HG03159 (cell line): ENCODE measurements around the gene PKP4.
"Not testable (repeated sequence)": the region's sequence is repeated elsewhere in the genome, so short reads cannot be mapped to it uniquely, and the experiment has no call there.

Experiments
- ATAC-seq: cut with Tn5 transposase; IDR thresholded peaks from one replicate; pipeline ENCODE4 v1.9.1; 2021; ENCODE audit warnings: mild to moderate bottlenecking, moderate library complexity; ENCODE audit not compliant: unreplicated experiment

PKP4 gene

DNA sequence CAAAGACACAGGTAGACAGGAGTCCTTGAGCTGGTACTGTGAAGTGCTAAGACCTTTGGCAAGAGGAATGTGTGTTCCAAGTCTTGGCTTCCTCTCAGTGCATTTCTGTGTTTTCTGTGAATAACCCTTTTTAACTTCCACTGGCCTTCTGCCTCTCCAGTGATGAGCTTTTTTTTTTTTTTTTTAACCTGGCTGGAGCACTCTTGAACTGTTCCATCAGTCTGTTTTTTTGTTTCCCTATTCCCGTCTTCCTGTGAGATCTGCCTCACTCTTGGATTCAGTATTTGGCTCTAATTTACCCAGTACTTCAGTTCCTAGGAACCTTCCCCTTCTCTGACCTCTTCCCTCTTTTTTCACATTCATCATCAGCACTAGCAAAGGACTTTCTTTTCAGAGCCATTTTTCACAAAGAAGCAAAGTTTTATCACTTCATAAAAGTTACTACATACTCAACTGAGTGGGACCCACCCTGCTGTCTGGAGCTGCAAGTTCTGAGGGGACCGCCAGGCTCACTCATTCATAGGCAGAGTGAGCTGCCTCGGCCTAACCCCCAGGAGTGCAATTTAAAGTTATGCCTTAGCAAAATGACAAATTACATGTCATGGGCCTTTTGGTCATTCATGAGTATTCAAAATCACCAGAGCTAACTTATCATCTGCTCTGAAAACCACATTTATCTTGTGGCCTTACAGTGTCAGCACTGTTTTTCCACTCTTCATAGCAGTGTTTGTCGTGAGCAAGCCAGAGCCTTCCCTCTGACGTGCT, 211.4 kb downstream of the PKP4 start:
- ATAC-seq = no peak

DNA sequence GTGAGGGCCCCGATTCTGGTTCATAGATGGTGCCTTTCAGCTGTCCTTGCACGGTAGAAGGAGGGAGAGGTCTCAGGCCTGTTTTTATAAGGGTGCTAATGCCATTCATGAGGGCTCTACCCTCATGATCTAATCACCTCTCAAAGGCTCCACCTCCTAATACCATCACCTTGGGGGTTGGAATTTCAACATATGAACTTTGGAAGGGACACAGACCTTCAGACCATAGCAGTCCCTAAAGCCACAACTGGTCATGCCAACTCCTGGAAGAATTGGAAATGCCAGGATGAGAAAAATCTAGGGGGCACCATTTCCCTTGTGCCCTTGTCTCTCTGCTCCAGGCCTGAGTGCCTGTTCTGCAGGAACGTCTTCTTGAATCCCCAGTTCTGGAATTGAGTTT, 213.5 kb downstream of the PKP4 start:
- no peak for ATAC-seq

DNA sequence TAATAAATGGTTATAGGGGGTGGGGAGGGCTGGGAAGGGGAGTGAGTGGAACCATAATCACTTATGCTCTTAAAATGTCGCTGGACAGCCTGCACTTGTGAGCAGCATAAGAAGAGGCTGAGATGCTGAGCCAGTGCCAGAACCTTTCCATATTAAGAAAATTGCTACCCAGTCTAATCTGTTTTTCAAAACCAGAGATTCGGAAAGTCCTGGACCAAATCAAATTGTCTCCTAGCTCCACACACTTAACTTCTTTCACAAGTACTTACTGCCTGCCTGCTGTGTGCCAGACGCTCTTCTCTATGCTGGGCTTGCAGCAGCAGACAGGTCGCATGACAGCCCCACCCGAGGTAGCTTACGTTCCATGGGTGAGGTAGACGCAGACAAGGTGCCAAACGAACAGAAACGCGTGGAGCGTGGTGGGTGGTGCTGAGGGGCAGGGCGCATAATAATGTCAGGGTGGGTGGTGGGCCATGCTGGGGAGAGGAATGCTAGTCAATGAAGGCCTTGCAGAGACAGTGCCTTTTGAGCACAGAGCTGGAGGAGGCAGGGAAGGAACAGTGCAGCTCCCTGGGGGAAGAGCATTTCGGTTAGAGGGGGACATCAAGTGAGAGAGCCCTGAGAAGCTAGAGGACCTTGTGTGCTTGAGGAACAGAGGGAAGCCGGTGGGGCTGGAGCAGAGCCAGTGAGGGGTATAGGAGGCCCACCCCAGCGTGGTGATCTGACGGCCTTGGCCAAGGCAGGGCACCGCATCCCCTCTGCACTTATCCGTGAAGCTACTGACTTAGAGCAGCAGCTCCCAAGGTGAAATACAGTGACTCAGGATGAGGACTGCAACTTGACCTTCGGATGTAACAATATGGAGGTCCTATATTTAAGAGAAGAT, 214.9 kb downstream of the PKP4 start:
- ATAC-seq = no peak

DNA sequence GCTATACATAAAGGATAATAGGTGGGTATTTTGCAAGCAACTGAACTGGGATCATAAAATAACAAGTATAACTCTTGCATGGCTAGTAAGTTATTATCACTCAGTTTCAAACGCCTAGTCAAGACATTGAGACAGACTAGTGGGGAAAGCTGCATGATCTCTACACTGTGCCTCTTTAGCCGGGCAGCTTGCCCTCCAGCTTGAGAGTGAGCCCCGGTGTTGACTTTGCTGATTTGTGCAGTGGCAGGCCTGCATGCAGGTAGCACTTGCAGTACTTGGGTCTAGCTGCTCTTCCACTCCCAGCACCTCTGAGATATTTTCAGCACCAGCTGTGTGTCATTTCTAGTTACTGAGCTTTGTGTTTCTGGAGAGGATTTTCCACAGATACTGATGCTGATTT, 219.5 kb downstream of the PKP4 start:
- ATAC-seq = no peak

DNA sequence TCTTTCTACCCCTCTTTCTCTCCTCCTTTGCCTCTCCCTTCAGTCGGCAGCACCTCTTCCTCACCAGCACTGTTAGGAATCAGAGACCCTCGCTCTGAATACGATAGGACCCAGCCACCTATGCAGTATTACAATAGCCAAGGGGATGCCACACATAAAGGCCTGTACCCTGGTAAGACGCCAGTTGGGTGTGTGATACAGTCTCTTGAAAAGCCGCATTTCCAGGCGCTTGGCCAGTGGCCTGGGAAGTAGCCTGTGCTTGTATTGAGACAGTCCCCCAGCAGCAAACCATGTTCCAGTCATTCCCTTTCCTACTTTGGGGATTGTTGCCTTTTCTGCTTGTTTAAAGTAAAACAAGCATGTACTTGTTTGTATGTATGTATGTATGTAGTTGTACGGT, 219.9 kb downstream of the PKP4 start:
- no peak for ATAC-seq

DNA sequence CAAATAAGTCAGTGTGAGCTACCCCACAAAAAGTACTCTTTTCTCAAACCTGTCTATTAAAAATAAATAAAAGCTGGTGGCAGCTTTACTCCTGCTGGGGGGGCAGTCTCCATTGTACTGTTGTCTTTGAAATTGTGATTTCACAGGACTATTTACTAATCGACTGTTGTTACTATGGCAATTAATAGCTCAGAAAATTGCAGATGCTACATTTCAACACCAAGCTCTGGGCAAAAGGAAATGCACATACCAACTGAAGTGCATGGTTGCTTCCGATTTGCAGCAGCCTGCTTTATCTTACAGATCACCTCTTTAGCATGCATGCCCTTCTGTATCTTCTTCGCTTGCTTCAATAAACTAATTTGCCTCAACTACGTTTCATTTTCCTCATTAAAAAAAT, 220.8 kb downstream of the PKP4 start:
- no peak for ATAC-seq

DNA sequence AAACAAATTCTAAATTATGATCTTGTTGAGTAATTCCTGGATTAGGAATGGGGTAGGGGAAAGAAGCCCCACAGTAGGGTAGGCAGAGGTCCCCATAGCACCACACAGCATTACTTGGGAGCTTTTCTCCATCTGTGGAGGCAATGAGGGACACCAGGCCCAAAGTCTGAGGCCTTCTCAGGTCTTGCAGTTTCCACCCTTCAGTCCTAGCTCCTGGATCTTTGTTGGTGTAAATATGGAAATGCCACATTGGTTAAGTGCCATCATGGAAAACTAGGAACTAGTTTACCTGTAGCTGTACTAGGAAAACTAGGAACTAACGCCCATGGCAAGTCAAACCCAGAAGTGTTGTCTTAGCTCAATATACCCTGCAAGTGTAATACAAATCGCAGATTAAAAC, 225.1 kb downstream of the PKP4 start:
- no peak for ATAC-seq

DNA sequence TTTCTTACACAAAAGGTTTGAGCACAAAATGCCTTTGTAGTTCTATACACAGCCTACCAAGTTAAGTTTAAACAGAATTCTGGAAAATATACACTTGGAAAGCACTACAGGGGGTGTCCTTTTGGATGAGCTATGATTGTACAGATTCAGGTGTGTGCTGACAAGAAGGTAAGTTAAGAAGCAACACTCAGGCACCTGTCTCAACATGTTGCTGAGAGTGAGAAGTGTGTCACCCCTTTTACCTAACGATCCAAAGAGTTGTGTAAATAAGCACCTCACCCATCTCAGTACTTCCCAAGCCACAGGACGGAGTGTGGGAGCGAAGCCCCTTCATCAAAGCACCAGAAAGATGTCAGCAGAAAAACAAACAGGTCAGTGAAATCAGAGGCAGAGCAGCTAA, 228.9 kb downstream of the PKP4 start:
- ATAC-seq = no peak

DNA sequence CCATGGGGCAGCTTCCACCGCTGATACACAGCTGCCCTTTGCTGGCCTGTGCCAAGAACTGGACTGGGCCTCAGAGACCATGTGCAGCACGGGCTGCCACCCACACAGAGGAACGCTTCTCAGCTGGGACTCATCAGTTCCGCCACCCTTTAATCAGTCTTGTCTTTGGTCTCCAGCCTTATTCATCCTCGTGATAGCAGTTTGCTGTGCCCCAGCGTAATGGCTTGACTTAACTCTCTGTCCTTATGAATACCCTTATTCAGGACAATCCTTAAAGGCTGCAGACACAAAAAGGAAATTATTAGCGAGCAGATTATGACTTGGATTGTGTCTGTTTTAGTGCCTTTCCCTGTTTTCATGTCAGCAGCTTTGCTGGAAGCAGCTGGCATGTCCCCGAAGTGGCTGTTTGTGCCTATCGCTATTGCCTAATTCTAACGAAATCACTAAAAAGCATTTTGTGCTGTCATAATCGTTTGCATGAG, 229.5 kb downstream of the PKP4 start:
- no peak for ATAC-seq

DNA sequence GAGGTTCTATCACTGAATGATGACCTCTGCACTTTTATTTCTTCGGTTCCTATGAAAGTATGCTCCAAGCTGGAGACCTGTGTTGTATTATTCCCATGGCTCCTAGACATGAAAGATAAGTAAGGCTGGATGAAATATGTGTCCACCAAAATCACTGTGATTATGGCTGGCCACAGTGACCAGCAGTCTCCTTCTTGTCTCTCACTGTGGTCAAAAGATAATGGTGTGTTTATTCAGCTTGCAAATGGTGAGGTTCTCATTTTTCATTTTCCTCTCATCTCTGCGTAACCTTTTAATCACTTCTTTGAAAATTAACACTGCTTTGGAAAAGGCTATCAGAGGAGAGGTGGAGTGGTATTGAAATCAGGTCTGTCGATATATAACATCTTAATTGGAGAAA, 230.6 kb downstream of the PKP4 start:
- no peak for ATAC-seq

DNA sequence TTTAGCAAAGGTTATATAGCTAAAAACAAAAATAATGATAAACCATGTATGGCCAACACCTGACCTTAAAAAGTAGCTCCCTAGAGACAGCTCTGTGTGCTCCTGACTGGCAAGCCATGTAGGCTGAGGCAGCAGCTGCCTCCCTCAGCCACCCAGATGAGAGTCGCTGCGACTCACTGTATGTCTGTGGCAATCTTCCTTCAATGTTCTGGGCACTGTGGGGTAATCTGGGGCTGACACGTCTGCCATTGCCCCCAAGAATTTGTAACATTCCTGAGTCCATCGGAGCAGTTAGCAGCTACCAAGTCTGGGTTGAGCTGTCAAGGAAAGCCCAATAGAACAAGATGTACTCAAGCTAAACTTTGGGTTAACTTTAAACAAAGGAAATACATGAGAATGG, 232.0 kb downstream of the PKP4 start:
- ATAC-seq = no peak

DNA sequence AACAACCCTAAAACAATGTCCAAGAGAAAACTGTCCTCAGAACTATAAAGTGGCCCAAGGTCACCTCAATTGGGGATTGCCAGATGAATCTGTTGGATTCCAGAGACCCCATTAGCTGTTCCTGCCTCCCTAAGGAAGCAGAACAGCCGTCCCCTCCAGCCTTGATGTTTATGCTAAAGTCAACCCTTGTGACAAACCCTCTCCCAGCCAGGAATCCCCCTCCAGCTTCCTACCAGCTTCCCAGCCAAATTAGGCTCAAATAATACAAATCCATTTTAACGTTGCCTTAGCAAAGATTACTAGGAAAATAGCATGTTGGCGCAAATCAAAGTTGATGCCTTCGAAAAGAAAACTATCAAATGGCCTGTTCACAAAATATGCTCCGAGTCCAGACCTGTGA, 232.6 kb downstream of the PKP4 start:
- no peak for ATAC-seq

DNA sequence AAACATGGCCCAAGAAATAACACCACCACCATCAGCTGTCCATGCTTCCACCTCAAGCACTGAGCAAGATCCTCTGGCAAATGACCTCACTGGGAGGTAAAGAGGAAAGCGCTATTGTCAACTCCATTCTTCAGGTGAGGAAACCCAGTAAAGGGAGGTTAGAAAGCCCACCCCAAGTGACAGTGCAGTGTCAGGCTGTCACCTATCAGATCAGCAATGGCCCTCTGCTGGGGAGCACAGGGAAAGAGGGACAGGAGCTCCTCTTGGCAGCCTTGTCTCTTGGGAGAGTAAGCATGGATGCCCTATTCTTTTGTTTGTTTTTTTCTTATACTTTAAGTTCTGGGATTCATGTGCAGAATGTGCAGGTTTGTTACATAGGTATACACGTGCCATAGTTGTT, 234.1 kb downstream of the PKP4 start:
- ATAC-seq = no peak

DNA sequence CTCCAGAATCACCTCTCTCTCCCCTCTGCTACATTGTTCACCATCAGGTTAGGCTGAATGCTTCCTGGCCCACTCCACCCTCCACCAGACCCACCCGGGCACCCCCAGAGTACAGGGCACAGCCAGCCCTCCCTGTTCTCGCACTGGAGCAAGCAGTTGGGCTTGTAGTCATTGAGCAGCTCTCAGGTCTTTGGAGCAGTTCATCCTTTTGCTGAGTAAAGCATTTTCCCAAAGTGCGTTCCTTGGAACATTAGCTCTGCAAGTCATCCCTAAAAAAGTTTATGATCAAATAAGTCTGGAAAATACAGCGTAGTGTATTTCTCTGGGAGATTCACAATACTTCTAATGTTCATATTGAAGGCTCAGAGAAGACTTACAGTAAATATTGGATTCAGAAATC, 234.9 kb downstream of the PKP4 start:
- ATAC-seq = no peak

DNA sequence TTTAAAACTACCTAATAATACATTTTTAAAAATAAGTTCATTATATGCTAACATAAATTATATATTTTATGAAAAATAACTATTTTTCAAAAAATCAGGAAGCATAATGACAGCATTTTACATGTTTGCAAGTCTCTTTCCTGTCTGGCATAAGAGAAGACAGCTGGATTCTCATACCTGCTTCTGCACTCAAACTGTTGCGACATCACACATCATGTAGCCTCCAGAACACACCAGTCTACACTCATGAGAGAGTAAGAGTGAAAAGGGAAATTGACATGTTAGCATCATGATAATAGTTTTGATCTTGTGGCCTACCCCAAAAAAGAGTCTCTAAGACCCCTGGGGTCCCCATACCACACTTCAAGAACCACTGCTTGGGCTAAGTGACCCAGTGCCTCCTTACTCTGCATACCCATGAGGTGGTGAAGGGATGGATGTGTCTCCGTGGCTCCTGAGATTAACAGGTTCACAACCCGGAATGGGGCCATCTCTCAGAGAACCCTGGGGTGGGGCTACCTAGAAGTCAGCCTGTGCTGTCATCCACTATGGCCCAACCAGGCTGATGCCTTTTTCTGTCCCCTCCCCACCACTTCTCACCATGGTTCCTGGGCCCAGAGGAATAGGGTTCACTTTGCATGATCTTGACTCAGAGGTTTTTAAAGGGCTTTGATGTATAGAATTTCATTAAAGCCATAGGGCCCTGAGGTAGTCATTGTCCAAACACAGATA, 235.8 kb downstream of the PKP4 start:
- no peak for ATAC-seq

DNA sequence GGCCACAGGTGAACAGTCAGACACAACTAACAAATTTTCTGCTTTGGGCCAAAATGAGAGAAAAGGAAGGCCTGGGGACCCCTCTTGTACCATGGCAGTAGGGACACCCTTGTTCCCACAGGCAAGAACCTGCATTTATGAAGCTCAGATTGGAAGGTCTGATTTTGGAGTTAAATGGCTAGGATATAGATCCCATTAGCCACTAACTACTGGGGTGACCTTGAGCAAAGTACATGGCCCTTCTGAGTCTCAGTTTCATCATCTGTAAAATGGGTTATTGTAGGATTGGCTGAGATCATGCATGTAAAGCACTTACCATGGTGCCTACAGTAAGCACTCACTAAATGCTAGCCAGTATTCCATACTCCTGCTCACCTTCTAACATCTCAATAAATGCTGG, 236.7 kb downstream of the PKP4 start:
- ATAC-seq = no peak

DNA sequence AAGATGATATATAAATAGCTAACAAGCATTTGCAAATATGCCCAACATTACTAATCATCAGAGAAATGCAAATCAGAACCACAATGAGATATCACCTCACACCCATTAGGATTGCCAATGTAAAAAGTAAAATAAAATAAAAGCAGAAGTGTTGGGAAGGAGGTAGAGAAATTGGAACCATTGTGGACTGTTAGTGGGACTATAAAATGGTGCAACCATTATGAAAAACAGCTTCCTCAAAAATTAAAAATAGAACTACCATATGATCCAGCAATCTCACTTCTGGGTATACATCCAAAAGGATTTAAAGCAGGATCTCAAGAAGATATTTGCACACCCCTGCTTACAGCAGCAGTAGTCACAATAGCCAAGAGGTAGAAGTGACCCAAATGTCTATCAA, 238.6 kb downstream of the PKP4 start:
- no peak for ATAC-seq

DNA sequence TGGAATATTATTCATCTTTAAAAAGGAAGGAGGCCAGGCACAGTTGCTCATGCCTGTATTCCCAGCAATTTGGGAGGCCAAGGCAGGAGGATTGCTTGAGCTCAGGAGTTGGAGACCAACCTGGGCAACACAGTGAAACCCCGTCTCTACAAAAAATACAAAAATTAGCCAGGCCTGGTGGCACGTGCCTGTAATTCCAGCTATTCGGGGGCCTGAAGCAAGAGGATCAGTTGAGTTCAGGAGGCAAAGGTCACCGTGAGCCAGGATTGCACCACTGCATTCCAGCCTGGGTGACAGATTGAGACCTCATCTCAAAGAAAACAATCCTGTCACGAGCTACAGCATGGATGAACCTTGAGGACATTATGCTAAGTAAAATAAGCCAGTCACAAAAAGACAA, 239.0 kb downstream of the PKP4 start:
- not testable (repeated sequence) for ATAC-seq

DNA sequence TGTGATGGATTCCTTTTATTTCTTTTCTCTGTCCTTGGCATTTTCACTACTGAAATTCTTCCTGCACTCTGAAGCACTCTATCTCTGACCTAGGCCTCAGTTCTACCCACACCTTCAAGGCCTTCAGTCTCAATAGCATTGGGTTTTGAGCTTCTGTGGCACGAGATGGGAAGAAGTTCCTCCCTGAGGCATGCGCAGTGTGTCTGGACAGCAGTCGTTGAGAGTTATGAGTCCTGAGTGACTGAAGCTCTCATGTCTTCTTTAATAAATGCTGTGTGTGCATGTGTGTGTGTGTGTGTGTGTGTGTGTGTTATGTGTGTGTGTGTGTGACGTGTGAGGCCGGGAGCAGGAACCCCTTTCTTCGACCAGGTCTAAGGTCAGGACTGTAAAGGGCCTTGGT, 242.6 kb downstream of the PKP4 start:
- no peak for ATAC-seq

DNA sequence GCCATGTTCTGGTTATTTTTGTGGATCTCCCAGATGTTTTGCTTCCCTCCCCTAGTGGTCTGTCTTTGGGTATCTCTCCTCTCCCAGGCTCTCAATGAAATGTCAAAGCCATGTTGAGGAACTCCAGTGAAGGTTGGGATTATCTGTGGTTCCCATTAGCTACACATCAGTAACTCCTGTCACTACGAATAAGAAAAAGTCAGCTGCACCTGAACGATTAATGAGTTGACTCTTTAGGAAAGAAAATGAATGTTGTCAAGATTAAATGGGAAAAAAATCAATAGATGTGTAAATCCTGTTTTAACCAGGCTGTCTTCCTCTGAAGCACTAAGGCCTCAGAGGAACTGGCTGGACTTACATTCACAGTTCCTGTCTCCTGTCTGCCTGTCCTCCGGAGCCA, 244.3 kb downstream of the PKP4 start:
- no peak for ATAC-seq

DNA sequence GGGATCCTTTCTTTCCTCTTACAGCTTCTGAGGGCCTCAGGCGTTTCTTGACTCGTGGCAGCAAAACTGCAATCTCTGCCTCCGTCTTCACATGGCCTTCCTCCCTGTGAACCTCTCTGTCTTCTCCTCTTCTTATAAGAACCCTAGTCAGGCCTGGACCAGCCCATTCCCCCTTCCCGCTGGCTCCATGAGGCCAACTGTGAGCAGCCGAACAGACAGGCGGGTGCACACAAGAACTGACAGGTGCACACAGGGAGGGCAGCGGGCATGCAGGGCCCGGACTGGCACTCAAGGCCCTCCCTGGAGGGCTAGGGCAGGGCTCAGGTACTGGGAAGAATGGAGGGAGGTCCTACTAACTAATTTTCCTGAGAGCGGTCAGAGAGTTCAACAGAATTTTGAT, 246.0 kb downstream of the PKP4 start:
- ATAC-seq = no peak
